H1 (cell line): ENCODE measurements around the gene NOD2. TPM values are rescaled to one million over a fixed set of nuclear protein-coding genes. Genes with fewer than 3 reads are reported as not detected.

Source experiments
- CHD1 ChIP-seq: IDR thresholded peaks from 2 replicates; pipeline ENCODE4 v1.6.1; 2012; ENCODE audit warnings: low read depth, low read length, improper control_type of control experiment
- CREB1 ChIP-seq: IDR thresholded peaks from 2 replicates; pipeline ENCODE4 v1.6.1; 2012; ENCODE audit warnings: inconsistent platforms
- EZH2 ChIP-seq: fragments of 200-600 bp; sonication (generic); IDR thresholded peaks from 2 replicates; pipeline ENCODE4 v1.7.1; 2012; ENCODE audit warnings: low read depth, mild to moderate bottlenecking, moderate library complexity, low read length, inconsistent platforms; ENCODE audit not compliant: severe bottlenecking
- FOSL1 ChIP-seq: IDR thresholded peaks from 2 replicates; pipeline ENCODE4 v1.6.1; 2011; ENCODE audit warnings: mild to moderate bottlenecking, low read depth, low read length, moderate library complexity; ENCODE audit not compliant: insufficient read depth
- HDAC2 ChIP-seq, 2 experiments: fragments of 300-600 bp in 1 of 2; sonication (generic) in 1 of 2; IDR thresholded peaks; 2 replicates each; pipeline ENCODE4 v1.6.1; 2011 to 2012; ENCODE audit warnings: low read depth in 2 of 2, low read length in 2 of 2, mild to moderate bottlenecking in 2 of 2, moderate library complexity in 2 of 2, borderline replicate concordance in 1 of 2, inconsistent platforms in 1 of 2
- JUND ChIP-seq: IDR thresholded peaks from 2 replicates; pipeline ENCODE4 v1.6.1; 2011; ENCODE audit warnings: mild to moderate bottlenecking, improper control_type of control experiment, low read length
- PHF8 ChIP-seq: fragments of 200-600 bp; sonication (generic); conservative IDR thresholded peaks from 2 replicates; pipeline ENCODE4 v1.7.1; 2012; ENCODE audit warnings: low read depth, mild to moderate bottlenecking, inconsistent platforms, low read length, moderate library complexity
- POLR2AphosphoS5 ChIP-seq: IDR thresholded peaks from 2 replicates; pipeline ENCODE4 v1.6.1; 2011; ENCODE audit warnings: low read depth, low read length
- SIN3A ChIP-seq, 2 experiments: IDR thresholded peaks in 1 of 2; conservative IDR thresholded peaks in 1 of 2; 2 replicates each; pipeline ENCODE4 v1.6.1; 2011 to 2012; ENCODE audit warnings: low read length in 2 of 2, improper control_type of control experiment in 1 of 2, low read depth in 1 of 2, mild to moderate bottlenecking in 1 of 2
- SRF ChIP-seq: IDR thresholded peaks from 2 replicates; pipeline ENCODE4 v1.6.1; 2011; ENCODE audit warnings: mild to moderate bottlenecking, low read depth, low read length, moderate library complexity
- TAF1 ChIP-seq: IDR thresholded peaks from 2 replicates; pipeline ENCODE4 v1.6.1; 2011; ENCODE audit warnings: mild to moderate bottlenecking, low read depth, low read length
- TCF12 ChIP-seq: IDR thresholded peaks from 2 replicates; pipeline ENCODE4 v1.6.1; 2011; ENCODE audit warnings: low read depth, mild to moderate bottlenecking, low read length
- YY1 ChIP-seq: IDR thresholded peaks from 2 replicates; pipeline ENCODE4 v1.6.1; 2011; ENCODE audit warnings: low read depth, mild to moderate bottlenecking, low read length
- polyA plus RNA-seq, 7 experiments: library from polyadenylated mRNA; depleted of rRNA in 3 of 7; stranded (reverse) in 5 of 7; unstranded in 2 of 7; fragments of >200 nt in 5 of 7; fragments of 200-250 nt in 2 of 7; gene quantifications; 1 replicate in 5 of 7; 2 replicates in 1 of 7; 4 replicates in 1 of 7; pipeline versions ENCODE4 v1.2.1 to v1.2.3, GENCODE V29; 2011 to 2013; ENCODE audit warnings: missing spikeins in 2 of 7, mixed read lengths in 2 of 7
- total RNA-seq: library from RNA; stranded (reverse); fragmentation: NEBNext Ultra II Directional; extraction: Animal tissue kit (Norgen Biotek cat#: 25700); gene quantifications from 2 replicates; pipeline ENCODE4 v1.2.1, GENCODE V29; 2021
- TF ChIP-seq, protein P1 (sequence below): IDR thresholded peaks from 2 replicates; pipeline ENCODE4 v1.6.1; 2012; ENCODE audit warnings: inconsistent platforms
- TF ChIP-seq, protein P2 (sequence below): IDR thresholded peaks from 2 replicates; pipeline ENCODE4 v1.6.1; 2011; ENCODE audit warnings: low read depth, mild to moderate bottlenecking, low read length; ENCODE audit not compliant: insufficient read depth
- TF ChIP-seq, protein P3 (sequence below): IDR thresholded peaks from 2 replicates; pipeline ENCODE4 v1.6.1; 2012; ENCODE audit warnings: low read length, inconsistent platforms
- TF ChIP-seq, protein P4 (sequence below), 3 experiments: IDR thresholded peaks; 1 replicate in 2 of 3; 2 replicates in 1 of 3; pipeline versions ENCODE4 v1.5.1 to v1.6.1; 2011; ENCODE audit warnings: low read length in 3 of 3, mild to moderate bottlenecking in 3 of 3, inconsistent platforms in 2 of 3, low read depth in 1 of 3, moderate library complexity in 1 of 3; ENCODE audit not compliant: insufficient read depth in 1 of 3; ENCODE audit errors: control extremely low read depth in 1 of 3
- TF ChIP-seq, protein P5 (sequence below): IDR thresholded peaks from 2 replicates; pipeline ENCODE4 v1.6.1; 2012; ENCODE audit warnings: inconsistent platforms

Gene NOD2
- total and polyA plus RNA-seq, 2 of the 8 experiments (the other 6 are each of a cell fraction or from before 2014, with no cell fraction given): 0.37 to 0.42 TPM

DNA sequence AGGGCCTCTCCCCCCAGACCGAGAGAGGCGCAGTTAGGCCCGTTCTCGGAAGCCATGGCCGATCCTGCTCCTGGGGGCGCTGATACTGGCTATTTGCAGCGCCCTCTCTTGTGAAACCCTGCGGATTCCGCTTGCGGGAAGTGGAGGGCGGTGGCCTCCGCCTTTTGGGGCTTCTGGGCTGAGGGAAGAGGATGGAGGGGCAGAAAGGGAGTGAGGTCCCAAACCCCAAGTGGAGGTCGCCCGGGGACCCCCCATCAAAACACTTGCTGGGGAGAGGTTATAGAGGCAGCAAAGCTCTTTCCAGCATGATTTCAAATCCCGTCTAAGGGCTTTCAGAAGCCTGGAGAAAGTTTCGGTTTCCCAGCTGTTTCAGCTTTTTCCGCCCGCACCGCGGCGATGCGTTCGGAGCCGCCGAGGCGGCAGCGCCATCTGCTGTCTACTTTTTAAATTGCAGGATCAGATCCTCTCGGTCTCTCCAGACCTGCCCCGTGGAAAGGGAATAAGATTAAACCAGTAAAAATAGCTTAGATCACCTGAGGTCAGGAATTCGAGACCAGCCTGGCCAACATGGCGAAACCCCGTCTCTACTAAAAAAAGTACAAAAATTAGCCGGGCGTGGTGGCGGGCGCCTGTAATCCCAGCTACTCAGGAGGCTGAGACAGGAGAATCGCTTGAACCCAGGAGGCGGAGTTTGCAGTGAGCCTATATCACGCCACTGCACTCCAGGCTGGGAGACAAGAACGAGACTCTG, 28.1 kb upstream of the NOD2 start (continued):
- TF ChIP-seq, protein P1, sequence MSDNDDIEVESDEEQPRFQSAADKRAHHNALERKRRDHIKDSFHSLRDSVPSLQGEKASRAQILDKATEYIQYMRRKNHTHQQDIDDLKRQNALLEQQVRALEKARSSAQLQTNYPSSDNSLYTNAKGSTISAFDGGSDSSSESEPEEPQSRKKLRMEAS: no peak
- TF ChIP-seq, protein P2, sequence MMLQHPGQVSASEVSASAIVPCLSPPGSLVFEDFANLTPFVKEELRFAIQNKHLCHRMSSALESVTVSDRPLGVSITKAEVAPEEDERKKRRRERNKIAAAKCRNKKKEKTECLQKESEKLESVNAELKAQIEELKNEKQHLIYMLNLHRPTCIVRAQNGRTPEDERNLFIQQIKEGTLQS: no peak
- TF ChIP-seq, protein P3, sequence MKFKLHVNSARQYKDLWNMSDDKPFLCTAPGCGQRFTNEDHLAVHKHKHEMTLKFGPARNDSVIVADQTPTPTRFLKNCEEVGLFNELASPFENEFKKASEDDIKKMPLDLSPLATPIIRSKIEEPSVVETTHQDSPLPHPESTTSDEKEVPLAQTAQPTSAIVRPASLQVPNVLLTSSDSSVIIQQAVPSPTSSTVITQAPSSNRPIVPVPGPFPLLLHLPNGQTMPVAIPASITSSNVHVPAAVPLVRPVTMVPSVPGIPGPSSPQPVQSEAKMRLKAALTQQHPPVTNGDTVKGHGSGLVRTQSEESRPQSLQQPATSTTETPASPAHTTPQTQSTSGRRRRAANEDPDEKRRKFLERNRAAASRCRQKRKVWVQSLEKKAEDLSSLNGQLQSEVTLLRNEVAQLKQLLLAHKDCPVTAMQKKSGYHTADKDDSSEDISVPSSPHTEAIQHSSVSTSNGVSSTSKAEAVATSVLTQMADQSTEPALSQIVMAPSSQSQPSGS: no peak
- TF ChIP-seq POLR2AphosphoS5 (no peak), SIN3A (conservative IDR thresholded peaks at IDR 0.05 in 1 of 2, IDR thresholded peaks at IDR 0.05 in 1 of 2; ENCODE audit: low read depth in 1 of 2, low read length in 2 of 2) (peak in 1 of 2 experiments; percentile 69; a peak in 2 of 4 replicates), HDAC2 (IDR thresholded peaks at IDR 0.05; ENCODE audit: borderline replicate concordance in 1 of 2, low read depth in 2 of 2, low read length in 2 of 2) (no peak), CHD1 (no peak), FOSL1 (no peak), SRF (no peak), YY1 (0 out of 2 replicates have a peak, but pooled peaks have one; percentile 3), CREB1 (no peak), PHF8 (no peak), TCF12 (no peak), EZH2 (no peak), JUND (no peak), TAF1 (0 out of 2 replicates have a peak, but pooled peaks have one; percentile 46)
- TF ChIP-seq, protein P4, sequence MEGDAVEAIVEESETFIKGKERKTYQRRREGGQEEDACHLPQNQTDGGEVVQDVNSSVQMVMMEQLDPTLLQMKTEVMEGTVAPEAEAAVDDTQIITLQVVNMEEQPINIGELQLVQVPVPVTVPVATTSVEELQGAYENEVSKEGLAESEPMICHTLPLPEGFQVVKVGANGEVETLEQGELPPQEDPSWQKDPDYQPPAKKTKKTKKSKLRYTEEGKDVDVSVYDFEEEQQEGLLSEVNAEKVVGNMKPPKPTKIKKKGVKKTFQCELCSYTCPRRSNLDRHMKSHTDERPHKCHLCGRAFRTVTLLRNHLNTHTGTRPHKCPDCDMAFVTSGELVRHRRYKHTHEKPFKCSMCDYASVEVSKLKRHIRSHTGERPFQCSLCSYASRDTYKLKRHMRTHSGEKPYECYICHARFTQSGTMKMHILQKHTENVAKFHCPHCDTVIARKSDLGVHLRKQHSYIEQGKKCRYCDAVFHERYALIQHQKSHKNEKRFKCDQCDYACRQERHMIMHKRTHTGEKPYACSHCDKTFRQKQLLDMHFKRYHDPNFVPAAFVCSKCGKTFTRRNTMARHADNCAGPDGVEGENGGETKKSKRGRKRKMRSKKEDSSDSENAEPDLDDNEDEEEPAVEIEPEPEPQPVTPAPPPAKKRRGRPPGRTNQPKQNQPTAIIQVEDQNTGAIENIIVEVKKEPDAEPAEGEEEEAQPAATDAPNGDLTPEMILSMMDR (IDR thresholded peaks at IDR 0.05; ENCODE audit: control extremely low read depth in 1 of 3, insufficient read depth in 1 of 3, low read depth in 1 of 3, low read length in 3 of 3): peak; percentile 73 to 90 (median 75)
- TF ChIP-seq, protein P5, sequence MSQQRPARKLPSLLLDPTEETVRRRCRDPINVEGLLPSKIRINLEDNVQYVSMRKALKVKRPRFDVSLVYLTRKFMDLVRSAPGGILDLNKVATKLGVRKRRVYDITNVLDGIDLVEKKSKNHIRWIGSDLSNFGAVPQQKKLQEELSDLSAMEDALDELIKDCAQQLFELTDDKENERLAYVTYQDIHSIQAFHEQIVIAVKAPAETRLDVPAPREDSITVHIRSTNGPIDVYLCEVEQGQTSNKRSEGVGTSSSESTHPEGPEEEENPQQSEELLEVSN: no peak
